Astrocyte (in vitro differentiated cells and primary cell): ENCODE measurements around the gene IFIT1. TPM values are rescaled to one million over a fixed set of nuclear protein-coding genes. Genes with fewer than 3 reads are reported as not detected.

Experiments used
- DNase-seq: peaks from one replicate; pipeline ENCODE4 v3.0.0-alpha.2; 2010; ENCODE audit warnings: low read depth
- FAIRE-seq: peaks from 2 replicates; lab custom pipeline; 2011; peaks lifted over from hg19 to GRCh38; lab: Jason Lieb, UNC
- H2AFZ ChIP-seq: 2 replicates; pipeline ENCODE4 v1.6.0; 2012; ENCODE audit warnings: low read depth, low read length, inconsistent platforms
- H3K27ac ChIP-seq: 2 replicates; pipeline ENCODE4 v1.5.1; 2011; ENCODE audit warnings: low read depth, low read length, inconsistent platforms
- H3K27me3 ChIP-seq: 2 replicates; pipeline ENCODE4 v1.6.0; 2011; ENCODE audit warnings: low read length, inconsistent platforms; ENCODE audit not compliant: insufficient read depth
- H3K36me3 ChIP-seq: 2 replicates; pipeline ENCODE4 v1.5.1; 2011; ENCODE audit warnings: low read length, inconsistent platforms; ENCODE audit not compliant: insufficient read depth
- H3K4me1 ChIP-seq: 2 replicates; pipeline ENCODE4 v1.5.1; 2011; ENCODE audit warnings: low read length, inconsistent platforms; ENCODE audit not compliant: insufficient read depth
- H3K4me2 ChIP-seq: 2 replicates; pipeline ENCODE4 v1.6.0; 2012; ENCODE audit warnings: low read length, inconsistent platforms
- H3K4me3 ChIP-seq: 2 replicates; pipeline ENCODE4 v1.5.1; 2011; ENCODE audit warnings: low read depth, mild to moderate bottlenecking, low read length, inconsistent platforms; ENCODE audit not compliant: insufficient read depth
- H3K79me2 ChIP-seq: 2 replicates; pipeline ENCODE4 v1.6.0; 2012; ENCODE audit warnings: mild to moderate bottlenecking, low read length, inconsistent platforms; ENCODE audit not compliant: insufficient read depth
- H3K9ac ChIP-seq: 2 replicates; pipeline ENCODE4 v1.6.0; 2012; ENCODE audit warnings: mild to moderate bottlenecking, low read length, inconsistent platforms
- H3K9me3 ChIP-seq: 2 replicates; pipeline ENCODE4 v1.5.1; 2012; ENCODE audit warnings: low read depth, mild to moderate bottlenecking, low read length, inconsistent platforms; ENCODE audit not compliant: insufficient read depth
- H4K20me1 ChIP-seq: 2 replicates; pipeline ENCODE4 v1.6.0; 2012; ENCODE audit warnings: low read length, inconsistent platforms; ENCODE audit not compliant: insufficient read depth
- H3K27ac Mint-ChIP-seq: one replicate; pipeline ENCODE4 v1.8.0; 2021; ENCODE audit warnings: mild to moderate bottlenecking, mixed read lengths; ENCODE audit not compliant: unreplicated experiment
- H3K27me3 Mint-ChIP-seq: one replicate; pipeline ENCODE4 v1.8.0; 2021; ENCODE audit warnings: low read depth, mixed read lengths; ENCODE audit not compliant: unreplicated experiment
- H3K36me3 Mint-ChIP-seq: one replicate; pipeline ENCODE4 v1.8.0; 2021; ENCODE audit warnings: low read depth, mixed read lengths; ENCODE audit not compliant: unreplicated experiment
- H3K4me1 Mint-ChIP-seq: one replicate; pipeline ENCODE4 v1.8.0; 2021; ENCODE audit warnings: low read depth, mixed read lengths; ENCODE audit not compliant: unreplicated experiment
- H3K4me3 Mint-ChIP-seq: one replicate; pipeline ENCODE4 v1.8.0; 2021; ENCODE audit warnings: mild to moderate bottlenecking, moderate library complexity, mixed read lengths; ENCODE audit not compliant: unreplicated experiment
- H3K9me3 Mint-ChIP-seq: one replicate; pipeline ENCODE4 v1.8.0; 2021; ENCODE audit warnings: mild to moderate bottlenecking, mixed read lengths; ENCODE audit not compliant: unreplicated experiment
- CTCF ChIP-seq: IDR thresholded peaks from 2 replicates; pipeline ENCODE4 v1.5.1; 2011; ENCODE audit warnings: low read depth, mild to moderate bottlenecking, inconsistent platforms, low read length, moderate library complexity; ENCODE audit not compliant: insufficient read depth
- EZH2 ChIP-seq: IDR thresholded peaks from 2 replicates; pipeline ENCODE4 v1.6.1; 2012; ENCODE audit warnings: mild to moderate bottlenecking, low read length, inconsistent platforms; ENCODE audit not compliant: insufficient read depth
- total RNA-seq: library from RNA; stranded (reverse); gene quantifications from 2 replicates; pipeline ENCODE4 v1.2.1, GENCODE V29; 2021

The IFIT1 gene
- total RNA-seq, 1 donor from 2014 or later: 335 TPM

GRCh38 chr10:89393898-89394297 lies 1.5 kb downstream of the IFIT1 start:
- Mint-ChIP-seq H3K36me3 (peaks cover 13% of the 10 kb centered on the region), H3K27me3 (no peaks in the 10 kb centered on the region), H3K4me1 (peaks cover 20% of the 10 kb centered on the region), H3K4me3 (peak overlapping the region; percentile 95), H3K27ac (no peak overlapping the region), H3K9me3 (no peaks in the 10 kb centered on the region)
- Histone ChIP-seq H3K9me3 (no peaks in the 10 kb centered on the region), H2AFZ (no peak overlapping the region), H3K4me2 (no peak overlapping the region), H3K27me3 (no peaks in the 10 kb centered on the region), H3K79me2 (no peaks in the 10 kb centered on the region), H3K27ac (no peak overlapping the region), H3K36me3 (no peaks in the 10 kb centered on the region), H3K4me3 (no peak overlapping the region), H3K4me1 (peaks cover 11% of the 10 kb centered on the region), H4K20me1 (no peaks in the 10 kb centered on the region), H3K9ac (no peak overlapping the region)
- DNase-seq: no peak
- TF ChIP-seq EZH2 (no peak), CTCF (no peak)
- no peak for FAIRE-seq

- Mint-ChIP-seq H3K27ac (peak overlapping the region; percentile 88), H3K36me3 (peaks cover 21% of the 10 kb centered on the region), H3K4me3 (peak overlapping the region; percentile 96), H3K9me3 (no peaks in the 10 kb centered on the region), H3K4me1 (peaks cover 30% of the 10 kb centered on the region), H3K27me3 (no peaks in the 10 kb centered on the region)
- DNase-seq (no peak), FAIRE-seq (no peak)
- H3K27me3 ChIP-seq: no peaks in the 10 kb centered on the region
- no peaks in the 10 kb centered on the region for H3K36me3 ChIP-seq
- no peaks in the 10 kb centered on the region for H4K20me1 ChIP-seq
- H3K27ac ChIP-seq: no peak overlapping the region
- H3K4me2 ChIP-seq: no peak overlapping the region
- H3K9me3 ChIP-seq: no peaks in the 10 kb centered on the region
- no peaks in the 10 kb centered on the region for H3K79me2 ChIP-seq
- TF ChIP-seq CTCF (no peak), EZH2 (no peak)
- H3K9ac ChIP-seq: no peak overlapping the region
- H3K4me3 ChIP-seq: no peak overlapping the region
- no peak overlapping the region for H2AFZ ChIP-seq
- H3K4me1 ChIP-seq: peaks cover 11% of the 10 kb centered on the region
These were observed 2.7 kb downstream of the IFIT1 start for GRCh38 chr10:89395141-89395540.

- no peak overlapping the region for H3K4me2 ChIP-seq
- DNase-seq (no peak), FAIRE-seq (no peak)
- H3K4me1 Mint-ChIP-seq: peaks cover 32% of the 10 kb centered on the region
- no peak overlapping the region for H3K27ac Mint-ChIP-seq
- no peaks in the 10 kb centered on the region for H3K79me2 ChIP-seq
- H3K36me3 Mint-ChIP-seq: peaks cover 27% of the 10 kb centered on the region
- H3K27me3 Mint-ChIP-seq: no peaks in the 10 kb centered on the region
- no peak overlapping the region for H2AFZ ChIP-seq
- H3K4me3 ChIP-seq: no peak overlapping the region
- H3K4me1 ChIP-seq: peaks cover under 1% of the 10 kb centered on the region
- H4K20me1 ChIP-seq: no peaks in the 10 kb centered on the region
- no peaks in the 10 kb centered on the region for H3K36me3 ChIP-seq
- no peaks in the 10 kb centered on the region for H3K27me3 ChIP-seq
- H3K9me3 Mint-ChIP-seq: no peaks in the 10 kb centered on the region
- no peaks in the 10 kb centered on the region for H3K9me3 ChIP-seq
- no peak overlapping the region for H3K9ac ChIP-seq
- H3K4me3 Mint-ChIP-seq: peak overlapping the region; percentile 83
- no peak overlapping the region for H3K27ac ChIP-seq
- no peak for TF ChIP-seq CTCF
- TF ChIP-seq EZH2: no peak
These were observed 5.8 kb downstream of the IFIT1 start for GRCh38 chr10:89398003-89398749.
